Gastroesophageal sphincter (tissue), 4 donors: ENCODE results near the gene UBE2J1. TPM values are rescaled to one million over a fixed set of nuclear protein-coding genes. Genes with fewer than 3 reads are reported as not detected.

Source experiments
- ATAC-seq: fragments of 150-250 bp; one replicate; pipeline ENCODE4 v1.9.1; 2016; ENCODE audit warnings: mild to moderate bottlenecking, moderate library complexity
- H3K27ac ChIP-seq, 4 donors: fragments of 200-600 bp; sonication (generic) in 3 of 4; 1 replicate in 3 of 4; 2 replicates in 1 of 4; pipeline ENCODE4 v1.5.1; 2016 to 2019
- H3K27me3 ChIP-seq: fragments of 200-600 bp; sonication (generic); one replicate; pipeline ENCODE4 v1.5.1; 2019
- H3K36me3 ChIP-seq, 2 donors: fragments of 200-600 bp; sonication (generic); one replicate each; pipeline ENCODE4 v1.5.1; 2019; ENCODE audit warnings: control low read depth in 1 of 2
- H3K4me1 ChIP-seq, 3 donors: fragments of 200-600 bp; sonication (generic); 1 replicate in 2 of 3; 2 replicates in 1 of 3; pipeline ENCODE4 v1.5.1; 2016 to 2019; ENCODE audit warnings: control low read depth in 2 of 3
- H3K4me3 ChIP-seq, 2 donors: fragments of 200-600 bp; sonication (generic); one replicate each; pipeline ENCODE4 v1.5.1; 2019; ENCODE audit warnings: mild to moderate bottlenecking in 1 of 2, moderate library complexity in 1 of 2
- H3K9me3 ChIP-seq, 3 donors: fragments of 200-600 bp; sonication (generic); one replicate each; pipeline ENCODE4 v1.5.1; 2017 to 2019; ENCODE audit warnings: control low read depth in 2 of 3
- CTCF ChIP-seq, 4 experiments: fragments of 200-600 bp in 2 of 4; fragments of 450-650 bp in 2 of 4; sonication (generic) in 1 of 4; IDR thresholded peaks; one replicate each; pipeline ENCODE4 v1.5.1; 2017 to 2019; ENCODE audit warnings: antibody characterized with exemption in 4 of 4, mild to moderate bottlenecking in 2 of 4, moderate library complexity in 2 of 4
- EP300 ChIP-seq: sonication (generic); formaldehyde crosslinking; IDR thresholded peaks from one replicate; pipeline ENCODE4 v1.6.1; 2017; ENCODE audit warnings: antibody characterized with exemption, mild to moderate bottlenecking
- POLR2A ChIP-seq, 2 donors: fragments of 450-650 bp; IDR thresholded peaks; one replicate each; pipeline ENCODE4 v1.6.1; 2017; ENCODE audit warnings: antibody characterized with exemption in 2 of 2, mild to moderate bottlenecking in 2 of 2, moderate library complexity in 1 of 2
- POLR2AphosphoS5 ChIP-seq: sonication (generic); formaldehyde crosslinking; IDR thresholded peaks from one replicate; pipeline ENCODE4 v1.6.1; 2017; ENCODE audit warnings: antibody characterized with exemption
- WGBS, 2 donors: methylation state at CpG; one replicate each; pipeline ENCODE4 v1.1.5; 2018; ENCODE audit warnings: low coverage in 1 of 2; 5-methylcytosine and 5-hydroxymethylcytosine counted together
- total RNA-seq, 4 donors: library from RNA; depleted of rRNA; stranded (reverse); fragments of >200 nt; gene quantifications; one replicate each; pipeline ENCODE4 v1.1.0, GENCODE V29; 2016

The UBE2J1 gene
- total RNA-seq, 4 donors from 2014 or later = 32.7 to 42.9 (median 36.9) TPM

- 86 to 89% methylated on average over 1 of the region's 1 CpG for WGBS, 2 donors
- H3K4me3 ChIP-seq = no peak overlapping the region
- H3K36me3 ChIP-seq = peaks cover 0 to 81% of the 10 kb centered on the region in 2 donors
- no peaks in the 10 kb centered on the region for H3K9me3 ChIP-seq
- no peak for ATAC-seq
- no peak overlapping the region for H3K27ac ChIP-seq
- TF ChIP-seq POLR2A (IDR thresholded peaks at IDR 0.05) (no peak), POLR2AphosphoS5 (no peak), CTCF (IDR thresholded peaks at IDR 0.05) (no peak), EP300 (no peak)
- peaks cover 0 to 2% (median 0%) of the 10 kb centered on the region in 3 donors for H3K4me1 ChIP-seq
- H3K27me3 ChIP-seq = no peaks in the 10 kb centered on the region
These were observed 23.5 kb downstream of the UBE2J1 start for GRCh38 chr6:89328976-89329375.

GRCh38 chr6:89324304-89324703 is 28.2 kb downstream of the UBE2J1 start:
- ATAC-seq = no peak
- no peak for TF ChIP-seq POLR2AphosphoS5
- no peak for TF ChIP-seq POLR2A (IDR thresholded peaks at IDR 0.05)
- no peak for TF ChIP-seq CTCF (IDR thresholded peaks at IDR 0.05)
- no peak for TF ChIP-seq EP300
- Histone ChIP-seq H3K9me3 (no peaks in the 10 kb centered on the region), H3K36me3 (peaks cover 0 to 36% of the 10 kb centered on the region in 2 donors), H3K4me3 (no peak overlapping the region), H3K27ac (peak overlapping the region in 1 of 4 donors; percentile 14), H3K27me3 (no peaks in the 10 kb centered on the region), H3K4me1 (peaks cover 0 to 7% (median 0%) of the 10 kb centered on the region in 3 donors)
- WGBS, 2 donors = 75 to 92% methylated on average over 3 of the region's 3 CpGs

GRCh38 chr6:89323511-89323971 is 29.0 kb downstream of the UBE2J1 start:
- ATAC-seq = no peak
- Histone ChIP-seq H3K27ac (peak overlapping the region in 1 of 4 donors; percentile 14), H3K4me1 (peaks cover 0 to 7% (median 0%) of the 10 kb centered on the region in 3 donors), H3K27me3 (no peaks in the 10 kb centered on the region), H3K4me3 (no peak overlapping the region), H3K9me3 (no peaks in the 10 kb centered on the region), H3K36me3 (peaks cover 0 to 29% of the 10 kb centered on the region in 2 donors)
- 23 to 27% methylated on average over 3 of the region's 3 CpGs for WGBS, 2 donors
- no peak for TF ChIP-seq CTCF (IDR thresholded peaks at IDR 0.05)
- peak; percentile 32 for TF ChIP-seq POLR2AphosphoS5
- no peak for TF ChIP-seq EP300
- TF ChIP-seq POLR2A (IDR thresholded peaks at IDR 0.05) = no peak

- 72 to 81% methylated on average over 7 to 9 of the region's 9 CpGs for WGBS, 2 donors
- H3K4me3 ChIP-seq = no peak overlapping the region
- peaks cover 0 to 7% (median 0%) of the 10 kb centered on the region in 3 donors for H3K4me1 ChIP-seq
- H3K27ac ChIP-seq = no peak overlapping the region
- H3K36me3 ChIP-seq = peaks cover 0 to 8% of the 10 kb centered on the region in 2 donors
- no peaks in the 10 kb centered on the region for H3K27me3 ChIP-seq
- no peak for ATAC-seq
- H3K9me3 ChIP-seq = no peaks in the 10 kb centered on the region
- TF ChIP-seq POLR2A (IDR thresholded peaks at IDR 0.05) (no peak), EP300 (no peak), POLR2AphosphoS5 (no peak), CTCF (IDR thresholded peaks at IDR 0.05) (no peak)
These were observed 31.2 kb downstream of the UBE2J1 start for GRCh38 chr6:89321131-89321970.
